Stimulated activated CD4-positive, alpha-beta T cell treated with anti-CD3 and anti-CD28 coated beads, Interleukin-4, amount 100 ng/mL, for 4 hours (primary cell): ENCODE data around the gene ATG16L1.
A peak's percentile ranks its signal among the peaks of the same experiment; 100 is the strongest.
"Not testable (repeated sequence)": the region's sequence is repeated elsewhere in the genome, so short reads cannot be mapped to it uniquely, and the experiment has no call there.

Experiments used
- DNase-seq, 2 experiments: peaks; one replicate each; pipeline ENCODE4 v3.0.0-alpha.2; 2020

The ATG16L1 gene

GRCh38 chr2:233297076-233297475 is 45.6 kb downstream of the ATG16L1 start:
- no peak for DNase-seq

GRCh38 chr2:233300401-233300800 is 48.9 kb downstream of the ATG16L1 start:
- DNase-seq: no peak

GRCh38 chr2:233301248-233301647 is 49.8 kb downstream of the ATG16L1 start:
- DNase-seq: no peak

DNA sequence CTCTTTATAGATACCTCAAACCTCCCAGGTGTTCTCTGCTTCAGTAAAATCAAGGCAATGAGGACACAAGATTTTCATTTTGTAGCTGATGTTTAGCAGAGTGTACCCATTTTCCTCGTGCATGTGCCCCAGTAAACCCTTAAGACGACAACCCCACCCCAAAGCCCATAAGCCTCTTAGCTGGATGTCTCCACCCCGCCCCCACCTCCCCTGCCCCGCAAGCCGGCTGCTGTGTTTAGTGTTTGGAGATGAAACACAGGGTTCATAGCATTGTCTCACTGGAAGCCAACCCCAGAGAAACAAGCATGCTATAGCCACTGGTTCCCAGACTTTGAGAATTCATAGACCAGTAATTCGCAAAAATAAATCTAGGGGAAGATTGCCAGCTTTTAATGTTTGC is 50.3 kb downstream of the ATG16L1 start:
- no peak for DNase-seq

DNA sequence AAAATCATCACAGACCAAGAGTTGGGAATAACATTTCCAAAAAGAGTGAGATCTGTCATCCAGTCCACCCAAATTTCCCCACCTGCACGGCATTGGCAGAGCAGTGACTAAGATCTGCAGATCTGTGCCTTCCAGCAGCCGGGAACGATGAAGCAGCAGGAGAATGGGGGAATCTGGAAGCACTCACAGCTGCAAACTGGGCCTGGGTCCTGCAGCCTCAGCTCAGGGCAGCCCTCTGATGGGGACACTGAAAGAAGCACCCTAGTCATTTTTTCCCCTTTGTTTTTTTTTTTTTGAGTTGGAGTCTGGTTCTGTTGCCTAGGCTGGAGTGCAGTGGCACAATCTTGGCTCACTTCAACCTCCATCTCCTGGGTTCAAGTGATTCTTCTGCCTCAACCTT is 51.8 kb downstream of the ATG16L1 start:
- no peak for DNase-seq

GRCh38 chr2:233307565-233307964 is 56.1 kb downstream of the ATG16L1 start, which contains the start of gene SAG:
TSS of gene SAG (plus strand) at chr2:233307816. CDS start at chr2:233309190, 1,374 bp downstream.
- DNase-seq: no peak

GRCh38 chr2:233311241-233311926 is 59.9 kb downstream of the ATG16L1 start:
- DNase-seq: no peak

- no peak for DNase-seq
Observed at GRCh38 chr2:233312874-233313273, 61.4 kb downstream of the ATG16L1 start.

- no peak for DNase-seq
Observed at GRCh38 chr2:233314180-233314925, 62.9 kb downstream of the ATG16L1 start.

DNA sequence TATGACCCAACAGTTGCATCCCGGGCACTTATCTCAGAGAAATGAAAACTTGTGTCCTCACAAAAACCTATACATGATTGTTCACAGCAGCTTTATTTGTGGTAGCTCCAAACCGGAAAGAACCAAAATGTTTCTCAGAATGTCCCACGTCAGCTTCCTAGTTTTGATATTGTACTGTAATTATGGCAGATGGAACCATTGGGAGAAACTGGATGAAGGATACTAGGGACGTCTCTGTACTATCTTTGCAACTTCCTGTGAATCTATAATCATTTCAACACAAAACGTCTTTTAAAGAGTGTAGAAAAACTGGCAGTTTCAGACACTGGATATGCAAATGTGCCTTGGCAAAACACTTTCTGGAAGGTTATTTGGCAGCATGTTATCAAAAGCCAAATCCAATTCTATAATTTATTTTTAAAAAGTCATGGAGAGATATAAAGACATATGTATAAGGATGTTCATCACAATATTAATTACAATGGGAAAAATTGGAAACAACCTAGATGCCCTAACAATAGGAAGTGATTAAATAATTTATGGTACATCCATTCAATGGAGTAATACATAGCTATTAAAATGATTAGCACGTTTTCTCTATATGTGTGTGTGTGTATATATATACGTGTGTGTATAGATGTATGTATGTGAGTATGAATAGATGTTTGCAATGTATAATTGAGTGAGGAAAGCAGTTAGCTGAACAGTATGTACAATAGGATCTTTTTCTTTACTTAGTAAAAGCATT is 65.9 kb downstream of the ATG16L1 start:
- DNase-seq: no peak

GRCh38 chr2:233319256-233319655 is 67.8 kb downstream of the ATG16L1 start:
- DNase-seq: no peak

GRCh38 chr2:233320470-233320869 is 69.0 kb downstream of the ATG16L1 start:
- DNase-seq: no peak

GRCh38 chr2:233321166-233321565 is 69.7 kb downstream of the ATG16L1 start:
- DNase-seq: no peak

DNA sequence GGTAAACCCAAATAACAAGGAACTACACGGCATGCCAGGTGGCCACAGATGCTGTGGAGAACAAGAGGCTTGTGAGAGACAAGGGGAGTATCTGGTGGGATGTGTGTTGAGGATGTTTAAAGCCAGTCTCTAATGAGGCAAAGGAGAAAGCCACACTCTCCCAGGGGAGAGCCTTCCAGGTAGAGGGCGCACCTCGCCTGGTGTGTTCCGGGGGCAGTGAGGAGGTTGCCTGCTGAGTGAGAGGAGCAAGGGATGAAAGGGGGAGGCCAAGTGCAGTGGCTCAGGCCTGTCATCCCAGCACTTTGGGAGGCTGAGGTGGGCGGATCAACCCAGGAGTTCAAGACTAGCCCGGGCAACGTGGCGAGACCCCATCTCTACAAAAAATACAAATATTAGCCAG is 72.4 kb downstream of the ATG16L1 start:
- DNase-seq: no peak

- DNase-seq: no peak
Observed at GRCh38 chr2:233325256-233325655, 73.8 kb downstream of the ATG16L1 start.

GRCh38 chr2:233325814-233326213 is 74.3 kb downstream of the ATG16L1 start:
- DNase-seq: no peak

DNA sequence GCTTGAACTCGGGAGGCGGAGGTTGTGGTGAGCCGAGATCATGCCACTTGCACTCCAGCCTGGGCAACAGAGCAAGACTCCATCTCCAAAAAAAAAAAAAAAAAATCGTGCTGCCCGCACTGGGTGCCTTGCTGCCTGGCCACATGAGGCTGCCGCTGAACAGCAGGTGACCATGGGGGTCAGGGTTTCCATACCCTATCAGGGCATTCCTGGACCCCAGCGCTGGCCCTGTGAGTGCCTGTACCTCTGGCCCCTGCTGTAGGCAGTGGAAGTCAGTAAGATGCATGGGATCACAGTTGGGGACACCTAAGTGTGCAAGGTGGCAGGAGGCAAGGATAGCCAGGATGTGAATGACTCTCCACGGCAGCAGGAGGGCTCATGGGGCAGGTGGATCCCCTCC is 75.0 kb downstream of the ATG16L1 start:
- DNase-seq: no peak

- no peak for DNase-seq
Observed at GRCh38 chr2:233328922-233329321, 77.4 kb downstream of the ATG16L1 start.

DNA sequence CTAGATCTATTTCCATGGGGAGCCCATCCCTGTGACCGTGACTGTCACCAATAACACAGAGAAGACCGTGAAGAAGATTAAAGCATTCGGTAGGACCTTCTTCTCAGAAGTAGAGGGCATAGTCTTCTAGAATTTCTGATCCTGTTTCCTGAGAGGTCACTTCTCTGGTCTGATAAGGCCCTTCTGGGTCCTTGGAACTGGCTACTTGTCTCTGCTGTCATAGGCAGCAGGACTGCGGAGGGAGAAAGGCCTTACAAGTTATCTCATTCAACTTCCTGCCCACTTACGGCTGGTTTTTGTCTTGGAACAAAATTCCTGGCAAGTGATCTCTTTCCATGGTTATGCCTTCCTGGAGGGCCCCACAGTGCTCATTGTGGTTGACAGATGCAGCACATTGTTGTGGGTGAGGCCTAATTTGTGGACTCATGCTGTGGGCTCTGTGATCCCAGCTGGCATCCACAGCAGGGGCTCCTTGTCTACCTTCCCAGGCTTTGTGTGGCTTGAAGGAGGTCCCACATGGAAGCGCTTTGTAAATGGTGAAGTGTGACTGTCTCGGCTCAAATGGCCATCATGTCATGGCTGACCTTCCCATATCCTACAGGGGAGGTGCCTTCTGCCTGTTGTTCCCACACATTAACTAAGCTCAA is 78.1 kb downstream of the ATG16L1 start:
- no peak for DNase-seq

- peak; percentile 40 to 72 for DNase-seq
Observed at GRCh38 chr2:233331536-233331935, 80.1 kb downstream of the ATG16L1 start.

DNA sequence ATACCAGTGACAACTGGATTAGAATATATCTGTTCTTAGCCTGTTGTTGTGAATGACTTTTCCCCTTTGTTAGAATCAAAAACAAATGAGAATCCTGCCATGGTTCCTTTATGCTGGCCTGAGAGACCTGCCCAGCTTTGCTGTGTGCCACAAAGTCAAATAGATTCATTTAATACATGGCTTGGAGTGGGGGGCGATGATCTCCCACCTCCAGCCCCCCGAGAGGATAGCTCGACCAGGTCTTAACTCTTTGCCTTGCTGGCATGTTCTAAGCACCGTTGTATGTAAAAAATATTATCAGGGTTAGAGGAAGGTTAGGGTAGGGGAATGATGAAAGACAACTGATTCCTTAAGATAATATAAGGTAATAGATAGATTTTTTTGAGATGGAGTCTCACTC is 80.7 kb downstream of the ATG16L1 start:
- DNase-seq: no peak

- DNase-seq: no peak
Observed at GRCh38 chr2:233334915-233335314, 83.4 kb downstream of the ATG16L1 start.

GRCh38 chr2:233336091-233336490 is 84.6 kb downstream of the ATG16L1 start:
- not testable (repeated sequence) for DNase-seq
